ENCODE results near the gene ZAP70. TPM values are rescaled to one million over a fixed set of nuclear protein-coding genes. Genes with fewer than 3 reads are reported as not detected.

The ZAP70 gene
- total RNA-seq, 2 experiments from 2014 or later, result 167 TPM

- Mint-ChIP-seq H3K27me3 (ENCODE audit: low read depth) (no peaks in the 10 kb centered on the region), H3K27ac (no peak overlapping the region), H3K9me3 (no peaks in the 10 kb centered on the region), H3K36me3 (ENCODE audit: low read depth) (peaks cover 41% of the 10 kb centered on the region), H3K4me3 (no peak overlapping the region), H3K4me1 (ENCODE audit: low read depth) (peaks cover 20% of the 10 kb centered on the region)
- CTCF ChIA-PET, result interaction anchor here (4.1 kb wide), 1 partner anchor 10 kb away, joined by 34 read pairs; no protein-coding TSS in a partner anchor
- no peak for DNase-seq
- intact Hi-C loops (cut with micrococcal nuclease), result no loop called here
Measured at GRCh38 chr2:97738179-97739019, 25.0 kb downstream of the ZAP70 start.

- Mint-ChIP-seq H3K4me1 (ENCODE audit: low read depth) (peaks cover 25% of the 10 kb centered on the region), H3K27me3 (ENCODE audit: low read depth) (no peaks in the 10 kb centered on the region), H3K36me3 (ENCODE audit: low read depth) (peaks cover 35% of the 10 kb centered on the region), H3K27ac (no peak overlapping the region), H3K4me3 (no peak overlapping the region), H3K9me3 (no peaks in the 10 kb centered on the region)
- CTCF ChIA-PET, result interaction anchor here (0.7 to 4.1 kb wide), 9 partner anchors 10 to 149 kb away, joined by 3 to 34 read pairs (median 3); no protein-coding TSS in a partner anchor
- no peak for DNase-seq
- intact Hi-C loops (cut with micrococcal nuclease), result no loop called here
Measured at GRCh38 chr2:97739020-97739892, 25.9 kb downstream of the ZAP70 start.

DNA sequence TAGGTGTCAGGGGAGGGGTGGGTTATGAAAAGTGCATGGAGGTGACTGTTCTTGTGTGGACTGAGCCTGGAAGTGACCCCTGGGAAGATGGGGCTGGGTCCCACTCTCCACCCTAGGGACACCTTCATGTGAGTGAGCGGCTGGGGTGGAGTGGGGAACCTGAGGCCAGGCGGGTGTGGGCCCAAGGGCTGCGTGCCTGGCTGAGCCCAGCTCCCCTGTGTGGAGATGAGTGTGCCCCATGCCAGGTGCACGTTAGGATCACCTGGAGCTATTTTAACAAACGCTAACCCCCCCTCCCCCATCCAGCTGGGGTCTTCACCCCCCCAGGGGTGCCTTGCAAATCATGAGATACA, 26.5 kb downstream of the ZAP70 start:
- intact Hi-C loops (cut with micrococcal nuclease), result no loop called here
- Mint-ChIP-seq H3K27me3 (ENCODE audit: low read depth) (no peaks in the 10 kb centered on the region), H3K36me3 (ENCODE audit: low read depth) (peaks cover 35% of the 10 kb centered on the region), H3K4me3 (no peak overlapping the region), H3K4me1 (ENCODE audit: low read depth) (peaks cover 30% of the 10 kb centered on the region), H3K9me3 (no peaks in the 10 kb centered on the region), H3K27ac (no peak overlapping the region)
- DNase-seq, result no peak
- CTCF ChIA-PET, result interaction anchor here (0.7 to 4.1 kb wide), 11 partner anchors 9 to 149 kb away, joined by 3 to 34 read pairs (median 6); no protein-coding TSS in a partner anchor

- H3K36me3 Mint-ChIP-seq (ENCODE audit: low read depth), result peaks cover 35% of the 10 kb centered on the region
- no peaks in the 10 kb centered on the region for H3K27me3 Mint-ChIP-seq (ENCODE audit: low read depth)
- intact Hi-C loops (cut with micrococcal nuclease), result no loop called here
- peaks cover 37% of the 10 kb centered on the region for H3K4me1 Mint-ChIP-seq (ENCODE audit: low read depth)
- H3K4me3 Mint-ChIP-seq, result no peak overlapping the region
- CTCF ChIA-PET, result interaction anchor here (0.7 to 4.1 kb wide), 15 partner anchors 8 to 150 kb away, joined by 3 to 34 read pairs (median 6); partner anchors contain the start of gene ZAP70
- peak; percentile 50 for DNase-seq
- H3K27ac Mint-ChIP-seq, result peak overlapping the region; percentile 72
- H3K9me3 Mint-ChIP-seq, result no peaks in the 10 kb centered on the region
Measured at GRCh38 chr2:97740590-97741182, 27.3 kb downstream of the ZAP70 start.

DNA sequence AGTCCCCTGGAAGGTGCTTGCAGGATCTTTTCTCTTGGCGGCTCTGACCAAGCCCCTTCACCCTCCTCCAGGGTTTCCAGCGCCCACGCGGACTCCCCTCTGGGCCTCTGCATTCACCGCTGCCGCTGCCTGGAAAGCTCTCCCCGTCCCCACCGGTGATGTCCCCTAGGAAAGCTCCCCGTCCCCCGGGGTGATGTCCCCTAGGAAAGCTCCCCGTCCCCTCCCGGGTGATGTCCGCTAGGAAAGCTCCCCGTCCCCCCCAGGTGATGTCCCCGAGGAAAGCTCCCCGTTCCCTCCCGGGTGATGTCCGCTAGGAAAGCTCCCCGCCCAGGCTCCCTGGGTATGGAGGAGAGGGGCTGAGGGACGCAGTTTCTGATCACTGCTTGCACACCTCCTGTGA, 27.9 kb downstream of the ZAP70 start:
- CTCF ChIA-PET, result interaction anchor here (0.7 to 4.1 kb wide), 13 partner anchors 9 to 528 kb away, joined by 3 to 34 read pairs (median 6); partner anchors contain the start of gene ZAP70
- intact Hi-C loops (cut with micrococcal nuclease), result no loop called here
- Mint-ChIP-seq H3K4me3 (no peak overlapping the region), H3K27ac (peak overlapping the region; percentile 16), H3K36me3 (ENCODE audit: low read depth) (peaks cover 33% of the 10 kb centered on the region), H3K9me3 (no peaks in the 10 kb centered on the region), H3K4me1 (ENCODE audit: low read depth) (peaks cover 41% of the 10 kb centered on the region), H3K27me3 (ENCODE audit: low read depth) (no peaks in the 10 kb centered on the region)
- DNase-seq, result no peak

DNA sequence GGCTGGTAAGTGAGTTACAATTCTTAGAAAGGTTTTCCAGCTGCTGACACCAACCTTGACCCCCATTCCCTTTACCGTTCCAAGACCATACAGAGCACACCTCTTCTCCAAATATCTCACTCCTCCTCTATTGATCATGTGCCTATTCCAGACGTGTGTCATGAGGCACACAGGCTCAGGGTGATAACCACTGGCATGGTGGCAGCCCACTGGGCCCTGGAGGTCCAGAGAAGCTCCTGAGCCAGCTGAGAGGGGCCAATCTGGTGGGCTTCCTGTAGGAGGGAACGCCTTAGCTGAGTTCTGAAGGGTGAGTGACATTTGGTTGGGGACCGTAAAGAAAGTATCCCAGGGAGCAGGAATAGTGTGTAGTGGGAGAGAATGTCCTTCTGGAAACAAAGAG, 28.3 kb downstream of the ZAP70 start:
- H3K4me3 Mint-ChIP-seq, result no peak overlapping the region
- H3K36me3 Mint-ChIP-seq (ENCODE audit: low read depth), result peaks cover 30% of the 10 kb centered on the region
- intact Hi-C loops (cut with micrococcal nuclease), result no loop called here
- no peaks in the 10 kb centered on the region for H3K9me3 Mint-ChIP-seq
- peaks cover 41% of the 10 kb centered on the region for H3K4me1 Mint-ChIP-seq (ENCODE audit: low read depth)
- no peak for DNase-seq
- CTCF ChIA-PET, result interaction anchor here (0.6 to 4.1 kb wide), 12 partner anchors 9 to 528 kb away, joined by 3 to 34 read pairs (median 6); partner anchors contain the start of gene ZAP70
- H3K27me3 Mint-ChIP-seq (ENCODE audit: low read depth), result no peaks in the 10 kb centered on the region
- peak overlapping the region; percentile 16 for H3K27ac Mint-ChIP-seq

GRCh38 chr2:97742381-97742847, 29.0 kb downstream of the ZAP70 start:
- CTCF ChIA-PET, result interaction anchor here (0.6 to 4.1 kb wide), 4 partner anchors 9 to 646 kb away, joined by 3 to 34 read pairs (median 8); no protein-coding TSS in a partner anchor
- Mint-ChIP-seq H3K4me1 (ENCODE audit: low read depth) (peaks cover 44% of the 10 kb centered on the region), H3K4me3 (no peak overlapping the region), H3K27me3 (ENCODE audit: low read depth) (no peaks in the 10 kb centered on the region), H3K36me3 (ENCODE audit: low read depth) (peaks cover 26% of the 10 kb centered on the region), H3K9me3 (no peaks in the 10 kb centered on the region), H3K27ac (peak overlapping the region; percentile 72)
- intact Hi-C loops (cut with micrococcal nuclease), result no loop called here
- peak; percentile 21 for DNase-seq

GRCh38 chr2:97743913-97744312, 30.5 kb downstream of the ZAP70 start:
- Mint-ChIP-seq H3K9me3 (no peaks in the 10 kb centered on the region), H3K4me1 (ENCODE audit: low read depth) (peaks cover 51% of the 10 kb centered on the region), H3K27me3 (ENCODE audit: low read depth) (no peaks in the 10 kb centered on the region), H3K36me3 (ENCODE audit: low read depth) (peaks cover 18% of the 10 kb centered on the region), H3K27ac (peak overlapping the region; percentile 16), H3K4me3 (no peak overlapping the region)
- CTCF ChIA-PET, result interaction anchor here (1.1 to 2.8 kb wide), 5 partner anchors 9 to 47 kb away, joined by 4 to 14 read pairs (median 8); no protein-coding TSS in a partner anchor
- DNase-seq, result no peak
- intact Hi-C loops (cut with micrococcal nuclease), result no loop called here

- intact Hi-C loops (cut with micrococcal nuclease), result no loop called here
- Mint-ChIP-seq H3K9me3 (no peaks in the 10 kb centered on the region), H3K27me3 (ENCODE audit: low read depth) (no peaks in the 10 kb centered on the region), H3K27ac (no peak overlapping the region), H3K4me3 (no peak overlapping the region), H3K4me1 (ENCODE audit: low read depth) (peaks cover 50% of the 10 kb centered on the region), H3K36me3 (ENCODE audit: low read depth) (peaks cover 12% of the 10 kb centered on the region)
- CTCF ChIA-PET, result interaction anchor here (0.7 to 2.8 kb wide), 4 partner anchors 18 to 46 kb away, joined by 3 to 14 read pairs (median 3); no protein-coding TSS in a partner anchor
- DNase-seq, result peak; percentile 73
Measured at GRCh38 chr2:97745474-97746174, 32.2 kb downstream of the ZAP70 start.

DNA sequence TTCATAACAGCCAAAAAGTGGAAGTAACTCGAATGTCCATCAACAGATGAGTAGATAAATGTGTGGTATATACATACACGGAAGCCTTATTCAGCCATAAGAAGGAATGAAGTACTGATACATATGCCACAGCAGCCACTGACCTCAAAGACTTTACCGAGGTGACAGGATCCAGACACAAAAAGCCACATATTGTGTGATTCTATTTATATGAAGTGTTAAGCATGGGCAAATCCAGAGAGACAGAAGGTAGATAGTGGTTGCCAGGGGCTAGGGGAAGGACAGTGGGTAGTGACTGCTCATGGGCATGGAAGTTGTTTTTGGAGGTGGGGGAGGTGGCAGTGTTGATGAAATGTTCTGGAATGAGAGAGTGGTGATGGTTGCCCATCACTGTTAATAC, 33.9 kb downstream of the ZAP70 start:
- Mint-ChIP-seq H3K9me3 (no peaks in the 10 kb centered on the region), H3K27ac (no peak overlapping the region), H3K4me3 (no peak overlapping the region), H3K36me3 (ENCODE audit: low read depth) (peaks cover 1% of the 10 kb centered on the region), H3K27me3 (ENCODE audit: low read depth) (no peaks in the 10 kb centered on the region), H3K4me1 (ENCODE audit: low read depth) (peaks cover 35% of the 10 kb centered on the region)
- CTCF ChIA-PET, result interaction anchor here (1.6 to 2.2 kb wide), 5 partner anchors 20 to 48 kb away, joined by 5 to 36 read pairs (median 16); no protein-coding TSS in a partner anchor
- intact Hi-C loops (cut with micrococcal nuclease), result no loop called here
- DNase-seq, result no peak

DNA sequence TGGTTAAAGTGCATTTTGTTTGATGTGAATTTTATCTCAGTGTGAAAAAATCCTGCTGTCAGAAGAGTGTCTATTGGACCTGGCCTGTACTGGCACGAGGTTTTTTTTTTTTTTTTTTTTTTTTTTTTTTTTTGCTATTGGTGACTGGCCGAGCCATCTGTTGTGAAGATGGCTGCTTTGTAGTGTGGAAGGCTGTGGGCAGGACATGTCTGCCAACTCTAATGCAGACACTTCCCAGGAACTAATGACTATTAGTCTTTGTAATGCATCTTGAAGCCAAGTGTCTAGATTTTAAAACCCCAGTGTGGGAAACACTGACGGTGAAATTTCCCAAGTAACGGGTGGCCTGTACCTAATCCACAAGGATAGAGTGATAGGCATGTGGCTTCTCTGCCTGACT, 34.3 kb downstream of the ZAP70 start:
- no peak overlapping the region for H3K4me3 Mint-ChIP-seq
- peaks cover 31% of the 10 kb centered on the region for H3K4me1 Mint-ChIP-seq (ENCODE audit: low read depth)
- H3K27ac Mint-ChIP-seq, result no peak overlapping the region
- CTCF ChIA-PET, result interaction anchor here (1.1 to 2.2 kb wide), 9 partner anchors 10 to 49 kb away, joined by 3 to 36 read pairs (median 7); partner anchors contain the start of gene ZAP70
- no peaks in the 10 kb centered on the region for H3K27me3 Mint-ChIP-seq (ENCODE audit: low read depth)
- no peaks in the 10 kb centered on the region for H3K9me3 Mint-ChIP-seq
- DNase-seq, result no peak
- intact Hi-C loops (cut with micrococcal nuclease), result loop anchor here (1.0 kb wide), 2 partner anchors 37 to 47 kb away; no protein-coding TSS in a partner anchor
- no peaks in the 10 kb centered on the region for H3K36me3 Mint-ChIP-seq (ENCODE audit: low read depth)

Measured in activated naive CD4-positive, alpha-beta T cell treated with anti-CD3 and anti-CD28 coated beads for 36 hours (primary cell).